Measurements from ENCODE around the gene MGLL. TPM values are rescaled to one million over a fixed set of nuclear protein-coding genes. Genes with fewer than 3 reads are reported as not detected.

MGLL gene
- total RNA-seq, 4 donors from 2014 or later: 12.6 to 44.8 (median 32.3) TPM

- no peaks in the 10 kb centered on the region for H3K27me3 ChIP-seq
- H3K4me1 ChIP-seq: no peaks in the 10 kb centered on the region
- no peaks in the 10 kb centered on the region for H3K9me3 ChIP-seq
- no peak for DNase-seq
- intact Hi-C loops (cut with DNase I; ENCODE audit: low total_unique reads): no loop called here
- H3K27ac ChIP-seq: no peak overlapping the region
- H3K36me3 ChIP-seq: no peaks in the 10 kb centered on the region
- TF ChIP-seq, protein P1, sequence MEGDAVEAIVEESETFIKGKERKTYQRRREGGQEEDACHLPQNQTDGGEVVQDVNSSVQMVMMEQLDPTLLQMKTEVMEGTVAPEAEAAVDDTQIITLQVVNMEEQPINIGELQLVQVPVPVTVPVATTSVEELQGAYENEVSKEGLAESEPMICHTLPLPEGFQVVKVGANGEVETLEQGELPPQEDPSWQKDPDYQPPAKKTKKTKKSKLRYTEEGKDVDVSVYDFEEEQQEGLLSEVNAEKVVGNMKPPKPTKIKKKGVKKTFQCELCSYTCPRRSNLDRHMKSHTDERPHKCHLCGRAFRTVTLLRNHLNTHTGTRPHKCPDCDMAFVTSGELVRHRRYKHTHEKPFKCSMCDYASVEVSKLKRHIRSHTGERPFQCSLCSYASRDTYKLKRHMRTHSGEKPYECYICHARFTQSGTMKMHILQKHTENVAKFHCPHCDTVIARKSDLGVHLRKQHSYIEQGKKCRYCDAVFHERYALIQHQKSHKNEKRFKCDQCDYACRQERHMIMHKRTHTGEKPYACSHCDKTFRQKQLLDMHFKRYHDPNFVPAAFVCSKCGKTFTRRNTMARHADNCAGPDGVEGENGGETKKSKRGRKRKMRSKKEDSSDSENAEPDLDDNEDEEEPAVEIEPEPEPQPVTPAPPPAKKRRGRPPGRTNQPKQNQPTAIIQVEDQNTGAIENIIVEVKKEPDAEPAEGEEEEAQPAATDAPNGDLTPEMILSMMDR (IDR thresholded peaks at IDR 0.05): no peak
- no peak for TF ChIP-seq POLR2A (IDR thresholded peaks at IDR 0.05)
- no peak overlapping the region for H3K4me3 ChIP-seq
These were observed 105.9 kb downstream of the MGLL start for GRCh38 chr3:127716384-127716783.

GRCh38 chr3:127715532-127715931 is 106.8 kb downstream of the MGLL start:
- DNase-seq: no peak
- Histone ChIP-seq H3K36me3 (no peaks in the 10 kb centered on the region), H3K4me1 (no peaks in the 10 kb centered on the region), H3K27me3 (no peaks in the 10 kb centered on the region), H3K9me3 (no peaks in the 10 kb centered on the region), H3K4me3 (no peak overlapping the region), H3K27ac (no peak overlapping the region)
- no peak for TF ChIP-seq POLR2A (IDR thresholded peaks at IDR 0.05)
- TF ChIP-seq, protein P1 (IDR thresholded peaks at IDR 0.05): no peak
- intact Hi-C loops (cut with DNase I; ENCODE audit: low total_unique reads): no loop called here

DNA sequence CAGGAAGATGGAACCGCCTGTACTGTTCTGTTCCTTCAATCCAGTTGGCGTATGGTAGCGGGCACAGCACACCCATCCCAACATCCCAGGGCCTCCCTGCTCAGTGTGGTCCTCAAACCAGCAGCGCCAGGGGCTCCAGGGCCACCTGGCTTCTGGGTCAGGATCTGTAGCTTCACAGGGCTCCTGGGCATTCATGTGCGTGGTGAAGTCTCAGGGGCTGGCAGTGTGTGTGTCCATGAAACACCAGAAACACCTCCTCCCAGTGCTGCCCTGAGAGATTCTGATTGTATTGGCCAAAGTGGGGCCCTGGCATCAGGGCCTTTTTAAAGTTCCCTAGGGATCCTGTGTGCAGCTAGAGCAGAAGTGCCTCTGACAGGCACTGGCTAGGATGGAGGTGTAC is 107.4 kb downstream of the MGLL start:
- H3K27ac ChIP-seq: peak overlapping the region in 1 of 2 donors; percentile 35
- no peaks in the 10 kb centered on the region for H3K4me1 ChIP-seq
- intact Hi-C loops (cut with DNase I; ENCODE audit: low total_unique reads): no loop called here
- TF ChIP-seq, protein P1 (IDR thresholded peaks at IDR 0.05): no peak
- no peak for TF ChIP-seq POLR2A (IDR thresholded peaks at IDR 0.05)
- H3K27me3 ChIP-seq: no peaks in the 10 kb centered on the region
- no peak overlapping the region for H3K4me3 ChIP-seq
- H3K9me3 ChIP-seq: no peaks in the 10 kb centered on the region
- DNase-seq: no peak
- H3K36me3 ChIP-seq: no peaks in the 10 kb centered on the region

- DNase-seq: no peak
- TF ChIP-seq, protein P1 (IDR thresholded peaks at IDR 0.05): no peak
- no peak for TF ChIP-seq POLR2A (IDR thresholded peaks at IDR 0.05)
- Histone ChIP-seq H3K27me3 (no peaks in the 10 kb centered on the region), H3K36me3 (no peaks in the 10 kb centered on the region), H3K9me3 (no peaks in the 10 kb centered on the region), H3K4me3 (no peak overlapping the region), H3K27ac (peak overlapping the region in 1 of 2 donors; percentile 35), H3K4me1 (no peaks in the 10 kb centered on the region)
- intact Hi-C loops (cut with DNase I; ENCODE audit: low total_unique reads): no loop called here
These were observed 108.2 kb downstream of the MGLL start for GRCh38 chr3:127714125-127714571.

- intact Hi-C loops (cut with DNase I; ENCODE audit: low total_unique reads): no loop called here
- TF ChIP-seq, protein P1 (IDR thresholded peaks at IDR 0.05): no peak
- TF ChIP-seq POLR2A (IDR thresholded peaks at IDR 0.05): no peak
- DNase-seq: no peak
- Histone ChIP-seq H3K9me3 (no peaks in the 10 kb centered on the region), H3K27ac (peak overlapping the region; percentile 15 to 35), H3K27me3 (no peaks in the 10 kb centered on the region), H3K4me3 (no peak overlapping the region), H3K4me1 (no peaks in the 10 kb centered on the region), H3K36me3 (no peaks in the 10 kb centered on the region)
These were observed 109.2 kb downstream of the MGLL start for GRCh38 chr3:127712881-127713771.
